Measurements from ENCODE around the gene TIMM44.

DNA sequence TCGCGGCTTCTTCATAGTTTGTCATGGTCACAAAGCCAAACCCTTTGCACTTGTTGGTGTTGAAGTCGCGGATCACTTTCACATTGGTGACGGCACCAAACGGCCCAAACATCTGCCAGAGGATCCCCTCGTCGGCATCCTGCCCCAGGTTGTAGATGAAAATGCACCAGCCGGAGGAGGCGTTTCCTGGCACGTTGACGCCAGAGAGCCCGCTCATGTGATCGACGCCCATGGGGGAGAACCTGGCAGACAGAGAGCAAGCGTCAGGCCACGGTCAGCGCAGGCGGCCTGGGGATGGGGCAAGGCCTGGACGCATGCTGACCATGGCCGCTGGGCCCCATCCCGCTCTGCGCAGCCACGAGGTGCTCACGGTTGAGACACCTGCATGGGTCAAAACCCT, 20.1 kb upstream of the TIMM44 start:
- TF ChIP-seq, protein P1, sequence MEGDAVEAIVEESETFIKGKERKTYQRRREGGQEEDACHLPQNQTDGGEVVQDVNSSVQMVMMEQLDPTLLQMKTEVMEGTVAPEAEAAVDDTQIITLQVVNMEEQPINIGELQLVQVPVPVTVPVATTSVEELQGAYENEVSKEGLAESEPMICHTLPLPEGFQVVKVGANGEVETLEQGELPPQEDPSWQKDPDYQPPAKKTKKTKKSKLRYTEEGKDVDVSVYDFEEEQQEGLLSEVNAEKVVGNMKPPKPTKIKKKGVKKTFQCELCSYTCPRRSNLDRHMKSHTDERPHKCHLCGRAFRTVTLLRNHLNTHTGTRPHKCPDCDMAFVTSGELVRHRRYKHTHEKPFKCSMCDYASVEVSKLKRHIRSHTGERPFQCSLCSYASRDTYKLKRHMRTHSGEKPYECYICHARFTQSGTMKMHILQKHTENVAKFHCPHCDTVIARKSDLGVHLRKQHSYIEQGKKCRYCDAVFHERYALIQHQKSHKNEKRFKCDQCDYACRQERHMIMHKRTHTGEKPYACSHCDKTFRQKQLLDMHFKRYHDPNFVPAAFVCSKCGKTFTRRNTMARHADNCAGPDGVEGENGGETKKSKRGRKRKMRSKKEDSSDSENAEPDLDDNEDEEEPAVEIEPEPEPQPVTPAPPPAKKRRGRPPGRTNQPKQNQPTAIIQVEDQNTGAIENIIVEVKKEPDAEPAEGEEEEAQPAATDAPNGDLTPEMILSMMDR (IDR thresholded peaks at IDR 0.05): no peak
- no peak for TF ChIP-seq POLR2A (IDR thresholded peaks at IDR 0.05)

Data from tibial nerve (tissue), 3 donors.